HG03108 (cell line): Measurements from ENCODE around the gene MARCHF10.

Experiments used
- ATAC-seq: cut with Tn5 transposase; IDR thresholded peaks from one replicate; pipeline ENCODE4 v1.9.1; 2021; ENCODE audit warnings: moderate library complexity; ENCODE audit not compliant: unreplicated experiment

The MARCHF10 gene

GRCh38 chr17:62681061-62681938, 126.8 kb downstream of the MARCHF10 start:
- ATAC-seq = no peak

- no peak for ATAC-seq
These were observed 127.5 kb downstream of the MARCHF10 start for GRCh38 chr17:62680541-62681052.

- ATAC-seq = no peak
These were observed 128.2 kb downstream of the MARCHF10 start for GRCh38 chr17:62679866-62680377.

- ATAC-seq = no peak
These were observed 129.7 kb downstream of the MARCHF10 start for GRCh38 chr17:62678214-62678919.

- no peak for ATAC-seq
These were observed 131.0 kb downstream of the MARCHF10 start for GRCh38 chr17:62676952-62677596.

- no peak for ATAC-seq
These were observed 131.7 kb downstream of the MARCHF10 start for GRCh38 chr17:62676231-62676943.

- no peak for ATAC-seq
These were observed 132.4 kb downstream of the MARCHF10 start for GRCh38 chr17:62675701-62676100.

GRCh38 chr17:62675260-62675659, 132.9 kb downstream of the MARCHF10 start:
- ATAC-seq = no peak

- ATAC-seq = no peak
These were observed 133.3 kb downstream of the MARCHF10 start for GRCh38 chr17:62674841-62675240.

- no peak for ATAC-seq
These were observed 133.8 kb downstream of the MARCHF10 start for GRCh38 chr17:62674363-62674739.

GRCh38 chr17:62673614-62674362, 134.3 kb downstream of the MARCHF10 start:
- ATAC-seq = no peak

- ATAC-seq = no peak
These were observed 135.2 kb downstream of the MARCHF10 start for GRCh38 chr17:62672957-62673356.

- no peak for ATAC-seq
These were observed 136.6 kb downstream of the MARCHF10 start for GRCh38 chr17:62671553-62671952.

- ATAC-seq = no peak
These were observed 137.8 kb downstream of the MARCHF10 start for GRCh38 chr17:62670202-62670821.

GRCh38 chr17:62668091-62668804, 139.9 kb downstream of the MARCHF10 start:
- ATAC-seq = no peak

GRCh38 chr17:62666801-62667591, 141.1 kb downstream of the MARCHF10 start:
- ATAC-seq = no peak

GRCh38 chr17:62666061-62666800, 141.9 kb downstream of the MARCHF10 start:
- no peak for ATAC-seq
